Measurements from ENCODE around the gene SSBP2.

The SSBP2 gene

GRCh38 chr5:81365541-81365940 is 385.4 kb downstream of the SSBP2 start:
- no peaks in the 10 kb centered on the region for H3K4me1 ChIP-seq (ENCODE audit: control insufficient read depth in 2 of 2, insufficient read depth in 2 of 2, low read length in 2 of 2)
- no peak overlapping the region for H3K9ac ChIP-seq (ENCODE audit: low read depth in 1 of 2, low read length in 2 of 2)

GRCh38 chr5:81363093-81363871 is 387.6 kb downstream of the SSBP2 start:
- no peak overlapping the region for H3K9ac ChIP-seq (ENCODE audit: low read depth in 1 of 2, low read length in 2 of 2)
- H3K36me3 ChIP-seq (ENCODE audit: control insufficient read depth in 2 of 2, insufficient read depth in 2 of 2, low read length in 2 of 2) = no peaks in the 10 kb centered on the region
- H3K4me1 ChIP-seq (ENCODE audit: control insufficient read depth in 2 of 2, insufficient read depth in 2 of 2, low read length in 2 of 2) = no peaks in the 10 kb centered on the region
- no peak overlapping the region for H3K4me3 ChIP-seq (ENCODE audit: low read length in 2 of 2)
- no peaks in the 10 kb centered on the region for H3K27me3 ChIP-seq (ENCODE audit: control insufficient read depth in 2 of 2, insufficient read depth in 2 of 2, low read length in 2 of 2)
- H3K9me3 ChIP-seq (ENCODE audit: control insufficient read depth in 2 of 2, low read length in 2 of 2) = no peaks in the 10 kb centered on the region
- no peak overlapping the region for H3K27ac ChIP-seq (ENCODE audit: low read depth in 2 of 2, low read length in 2 of 2)

More at GRCh38 chr5:81365541-81365940, 385.4 kb downstream of the SSBP2 start:
- no peaks in the 10 kb centered on the region for H3K27me3 ChIP-seq (ENCODE audit: control insufficient read depth in 2 of 2, insufficient read depth in 2 of 2, low read length in 2 of 2)
- H3K4me3 ChIP-seq (ENCODE audit: low read length in 2 of 2) = no peak overlapping the region
- no peak overlapping the region for H3K27ac ChIP-seq (ENCODE audit: low read depth in 2 of 2, low read length in 2 of 2)
- H3K9me3 ChIP-seq (ENCODE audit: control insufficient read depth in 2 of 2, low read length in 2 of 2) = no peaks in the 10 kb centered on the region
- H3K36me3 ChIP-seq (ENCODE audit: control insufficient read depth in 2 of 2, insufficient read depth in 2 of 2, low read length in 2 of 2) = no peaks in the 10 kb centered on the region
